ENCODE results near the gene CLCN6. TPM values are rescaled to one million over a fixed set of nuclear protein-coding genes. Genes with fewer than 3 reads are reported as not detected.

The CLCN6 gene
- polyA plus RNA-seq, 1 donor from 2014 or later: 12.5 TPM

DNA sequence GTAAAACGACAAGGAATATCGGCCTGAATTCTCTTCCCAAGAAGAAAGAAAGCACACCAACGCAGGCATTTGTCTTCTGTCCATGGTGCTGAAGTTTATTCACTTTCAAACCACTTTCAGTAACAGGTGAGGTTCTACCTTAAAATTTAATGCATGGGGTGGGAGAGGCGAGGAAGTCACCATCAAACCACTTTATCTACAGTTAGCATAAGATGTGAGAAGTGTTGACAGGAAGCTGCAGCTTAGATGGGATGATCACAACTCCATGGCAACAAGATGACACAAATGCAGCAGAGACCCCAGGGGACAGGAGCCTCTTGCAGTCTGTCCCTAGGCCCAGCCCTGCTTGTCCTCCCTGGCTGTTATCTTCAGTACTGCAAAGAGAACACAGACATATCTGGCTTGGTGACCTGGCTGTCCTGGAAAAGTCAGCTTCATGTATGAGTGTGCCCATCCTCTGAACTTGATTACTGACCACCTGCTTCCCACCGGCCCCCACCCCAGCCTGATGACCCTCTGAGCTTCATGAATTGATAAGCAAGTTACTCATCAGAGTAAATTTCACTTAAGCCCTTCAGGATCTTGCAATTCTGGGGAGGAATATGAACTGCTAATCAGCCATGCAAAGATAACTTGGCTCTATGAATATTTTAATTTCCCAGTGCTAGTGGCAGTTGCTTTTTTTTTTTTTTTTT, 39.8 kb downstream of the CLCN6 start:
- Histone ChIP-seq H3K9me2 (ENCODE audit: insufficient read depth, low read length) (no peaks in the 10 kb centered on the region), H3K9me3 (ENCODE audit: low read length) (no peaks in the 10 kb centered on the region), H3K9ac (ENCODE audit: low read length) (peak overlapping the region; percentile 56), H3K79me2 (replicated peaks; ENCODE audit: insufficient read depth, low read length) (no peaks in the 10 kb centered on the region), H4K20me1 (ENCODE audit: insufficient read depth) (no peaks in the 10 kb centered on the region), H3K27ac (ENCODE audit: low read length) (peak overlapping the region; percentile 90), H3K4me3 (ENCODE audit: low read length) (peak overlapping the region; percentile 41), H3F3A (ENCODE audit: insufficient read depth, low read length, poor library complexity, severe bottlenecking) (no peaks in the 10 kb centered on the region), H3K36me3 (ENCODE audit: insufficient read depth, low read length) (no peaks in the 10 kb centered on the region), H3K27me3 (ENCODE audit: insufficient read depth, low read depth, low read length) (no peaks in the 10 kb centered on the region), H2AFZ (ENCODE audit: low read depth, low read length) (no peak overlapping the region), H3K4me2 (ENCODE audit: low read length) (peak overlapping the region; percentile 62)
- TF ChIP-seq RAD21 (conservative IDR thresholded peaks at IDR 0.05): peak; percentile 56
- peak; percentile 81 for TF ChIP-seq EP300 (conservative IDR thresholded peaks at IDR 0.05; ENCODE audit: poor library complexity, severe bottlenecking)
- no peak for TF ChIP-seq MXI1 (conservative IDR thresholded peaks at IDR 0.05; ENCODE audit: poor library complexity, severe bottlenecking)
- TF ChIP-seq, protein P1, sequence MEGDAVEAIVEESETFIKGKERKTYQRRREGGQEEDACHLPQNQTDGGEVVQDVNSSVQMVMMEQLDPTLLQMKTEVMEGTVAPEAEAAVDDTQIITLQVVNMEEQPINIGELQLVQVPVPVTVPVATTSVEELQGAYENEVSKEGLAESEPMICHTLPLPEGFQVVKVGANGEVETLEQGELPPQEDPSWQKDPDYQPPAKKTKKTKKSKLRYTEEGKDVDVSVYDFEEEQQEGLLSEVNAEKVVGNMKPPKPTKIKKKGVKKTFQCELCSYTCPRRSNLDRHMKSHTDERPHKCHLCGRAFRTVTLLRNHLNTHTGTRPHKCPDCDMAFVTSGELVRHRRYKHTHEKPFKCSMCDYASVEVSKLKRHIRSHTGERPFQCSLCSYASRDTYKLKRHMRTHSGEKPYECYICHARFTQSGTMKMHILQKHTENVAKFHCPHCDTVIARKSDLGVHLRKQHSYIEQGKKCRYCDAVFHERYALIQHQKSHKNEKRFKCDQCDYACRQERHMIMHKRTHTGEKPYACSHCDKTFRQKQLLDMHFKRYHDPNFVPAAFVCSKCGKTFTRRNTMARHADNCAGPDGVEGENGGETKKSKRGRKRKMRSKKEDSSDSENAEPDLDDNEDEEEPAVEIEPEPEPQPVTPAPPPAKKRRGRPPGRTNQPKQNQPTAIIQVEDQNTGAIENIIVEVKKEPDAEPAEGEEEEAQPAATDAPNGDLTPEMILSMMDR (IDR thresholded peaks at IDR 0.05; ENCODE audit: poor library complexity, severe bottlenecking): peak; percentile 69
- TF ChIP-seq SMC3 (conservative IDR thresholded peaks at IDR 0.05; ENCODE audit: poor library complexity): peak; percentile 47
- no peak for TF ChIP-seq TAF1 (IDR thresholded peaks at IDR 0.05; ENCODE audit: low read depth)
- peak; percentile 16 for TF ChIP-seq REST (IDR thresholded peaks at IDR 0.05; ENCODE audit: borderline replicate concordance)
- TF ChIP-seq POLR2AphosphoS5 (IDR thresholded peaks at IDR 0.05): peak; percentile 55
- no peak for TF ChIP-seq EZH2 (IDR thresholded peaks at IDR 0.05; ENCODE audit: borderline replicate concordance, insufficient read depth, low read length, poor library complexity, severe bottlenecking)

- H4K20me1 ChIP-seq (ENCODE audit: insufficient read depth): no peaks in the 10 kb centered on the region
- TF ChIP-seq, protein P1 (IDR thresholded peaks at IDR 0.05; ENCODE audit: poor library complexity, severe bottlenecking): no peak
- no peak within 1 kb of the TSS for H3K4me2 ChIP-seq (ENCODE audit: low read length)
- H3K36me3 ChIP-seq (ENCODE audit: insufficient read depth, low read length): no peaks in the 10 kb centered on the region
- no peaks in the 10 kb centered on the region for H3K79me2 ChIP-seq (replicated peaks; ENCODE audit: insufficient read depth, low read length)
- H2AFZ ChIP-seq (ENCODE audit: low read depth, low read length): no peak within 1 kb of the TSS
- no peaks in the 10 kb centered on the region for H3K27me3 ChIP-seq (ENCODE audit: insufficient read depth, low read depth, low read length)
- no peaks in the 10 kb centered on the region for H3F3A ChIP-seq (ENCODE audit: insufficient read depth, low read length, poor library complexity, severe bottlenecking)
- H3K9me2 ChIP-seq (ENCODE audit: insufficient read depth, low read length): no peaks in the 10 kb centered on the region
- no peak within 1 kb of the TSS for H3K9ac ChIP-seq (ENCODE audit: low read length)
- H3K9me3 ChIP-seq (ENCODE audit: low read length): no peaks in the 10 kb centered on the region
- no peak within 1 kb of the TSS for H3K4me3 ChIP-seq (ENCODE audit: low read length)
- H3K27ac ChIP-seq (ENCODE audit: low read length): no peak within 1 kb of the TSS
Measured at GRCh38 chr1:11847667-11848372, 41.8 kb downstream of the CLCN6 start, which contains the start of gene NPPA. Gene NPPA, minus strand, starts transcription at chr1:11847783. Its CDS starts 99 bp downstream, at chr1:11847684.
